B cell (primary cell): Measurements from ENCODE around the gene NUAK1. TPM values are rescaled to one million over a fixed set of nuclear protein-coding genes. Genes with fewer than 3 reads are reported as not detected.

Source experiments
- ATAC-seq: fragments of 200-7000 bp; cut with Tn5 transposase; one replicate; pipeline ENCODE4 v1.10.0; 2021; ENCODE audit warnings: low read depth, mild to moderate bottlenecking, moderate number of reproducible peaks, moderate library complexity
- CTCF ChIA-PET: fragments of 350-600 bp; sonication (Branson Sonifier 250); formaldehyde crosslinking; loops from one replicate; lab custom pipeline; 2021; ENCODE audit warnings: antibody characterized with exemption, inconsistent platforms; lab: Charles Lee
- POLR2A ChIA-PET: fragments of 350-600 bp; sonication (Branson Sonifier 250); formaldehyde crosslinking; loops from one replicate; lab custom pipeline; 2021; ENCODE audit warnings: antibody characterized with exemption; lab: Charles Lee
- DNase-seq: peaks from one replicate; pipeline ENCODE4 v3.0.0; 2013
- H2AFZ ChIP-seq: 2 replicates; pipeline ENCODE4 v1.6.1; 2012; ENCODE audit warnings: mild to moderate bottlenecking, low read depth, low read length; ENCODE audit not compliant: insufficient read depth, poor library complexity, severe bottlenecking
- H3K27ac ChIP-seq, 2 donors: 1 replicate in 1 of 2; 2 replicates in 1 of 2; pipeline ENCODE4 v1.5.1; 2012 to 2013; ENCODE audit warnings: low read length in 2 of 2, mild to moderate bottlenecking in 2 of 2, moderate library complexity in 1 of 2
- H3K27me3 ChIP-seq, 4 experiments: fragments of 200-600 bp in 1 of 4; sonication (generic) in 1 of 4; replicated peaks in 1 of 4; 1 replicate in 2 of 4; 2 replicates in 2 of 4; pipeline versions ENCODE4 v1.6.1 to v1.7.0; 2013 to 2016; ENCODE audit warnings: low read length in 3 of 4, mild to moderate bottlenecking in 2 of 4, mixed read lengths in 1 of 4, moderate library complexity in 1 of 4; ENCODE audit not compliant: insufficient read depth in 4 of 4, control insufficient read depth in 3 of 4; ENCODE audit errors: control extremely low read depth in 1 of 4
- H3K36me3 ChIP-seq, 2 experiments: replicated peaks in 1 of 2; 1 replicate in 1 of 2; 2 replicates in 1 of 2; pipeline versions ENCODE4 v1.6.1 to v1.7.1; 2013; ENCODE audit warnings: low read length in 1 of 2; ENCODE audit not compliant: insufficient read depth in 2 of 2, control insufficient read depth in 1 of 2; ENCODE audit errors: control extremely low read depth in 1 of 2, extremely low read depth in 1 of 2
- H3K4me1 ChIP-seq, 2 donors: fragments of 200-600 bp in 1 of 2; sonication (generic) in 1 of 2; 1 replicate in 1 of 2; 2 replicates in 1 of 2; pipeline versions ENCODE4 v1.5.1 to v1.6.1; 2013 to 2017; ENCODE audit warnings: low read length in 2 of 2; ENCODE audit not compliant: control insufficient read depth in 2 of 2, insufficient read depth in 2 of 2
- H3K4me2 ChIP-seq: replicated peaks from 2 replicates; pipeline ENCODE3; 2012; ENCODE audit warnings: mild to moderate bottlenecking, low read depth, low read length; ENCODE audit not compliant: poor library complexity, severe bottlenecking
- H3K4me3 ChIP-seq, 5 experiments: fragments of 200-600 bp in 1 of 5; sonication (generic) in 1 of 5; 1 replicate in 3 of 5; 2 replicates in 2 of 5; pipeline versions ENCODE4 v1.5.1 to v1.7.0; 2011 to 2016; ENCODE audit warnings: low read length in 4 of 5, mild to moderate bottlenecking in 4 of 5, low read depth in 2 of 5, control low read depth in 1 of 5, moderate library complexity in 1 of 5; ENCODE audit not compliant: insufficient read depth in 1 of 5; ENCODE audit errors: control extremely low read depth in 1 of 5, extremely low read depth in 1 of 5
- H3K79me2 ChIP-seq: fragments of 200-600 bp; sonication (generic); one replicate; pipeline ENCODE4 v1.6.0; 2016; ENCODE audit warnings: low read length; ENCODE audit not compliant: control insufficient read depth, insufficient read depth
- H3K9ac ChIP-seq: fragments of 200-600 bp; sonication (generic); 2 replicates; pipeline ENCODE4 v1.6.1; 2017; ENCODE audit warnings: mild to moderate bottlenecking, low read length, moderate library complexity
- H3K9me3 ChIP-seq, 3 donors: one replicate each; pipeline versions ENCODE4 v1.6.1 to v1.7.1; 2013; ENCODE audit warnings: low read length in 2 of 3; ENCODE audit not compliant: control insufficient read depth in 2 of 3, insufficient read depth in 1 of 3; ENCODE audit errors: control extremely low read depth in 1 of 3
- H4K20me1 ChIP-seq: 2 replicates; pipeline ENCODE4 v1.6.0; 2012; ENCODE audit warnings: mild to moderate bottlenecking, low read length; ENCODE audit not compliant: insufficient read depth, control insufficient read depth, poor library complexity, severe bottlenecking
- H3K27ac Mint-ChIP-seq: one replicate; pipeline ENCODE4 v1.8.0; 2021; ENCODE audit warnings: mixed read lengths
- H3K27me3 Mint-ChIP-seq: one replicate; pipeline ENCODE4 v1.8.0; 2021; ENCODE audit warnings: mixed read lengths
- H3K4me1 Mint-ChIP-seq: one replicate; pipeline ENCODE4 v1.8.0; 2021; ENCODE audit warnings: mixed read lengths
- H3K4me3 Mint-ChIP-seq: one replicate; pipeline ENCODE4 v1.8.0; 2021; ENCODE audit warnings: mixed read lengths
- H3K9me3 Mint-ChIP-seq: one replicate; pipeline ENCODE4 v1.8.0; 2022; ENCODE audit warnings: mixed read lengths; ENCODE audit not compliant: insufficient read depth
- EZH2 ChIP-seq: IDR thresholded peaks from 2 replicates; pipeline ENCODE4 v1.6.1; 2012; ENCODE audit warnings: borderline replicate concordance, low read depth, mild to moderate bottlenecking, moderate library complexity, low read length; ENCODE audit not compliant: insufficient read depth, poor library complexity, severe bottlenecking
- WGBS: methylation state at CpG from one replicate; pipeline ENCODE4 v1.1.5; 2013; ENCODE audit warnings: missing lambda C conversion rate; ENCODE audit not compliant: insufficient coverage; 5-methylcytosine and 5-hydroxymethylcytosine counted together
- intact Hi-C: fragments of 100-400 bp; cut with micrococcal nuclease; formaldehyde crosslinking; loops from one replicate; pipeline ENCODE4 v1.10.0; 2022
- polyA plus RNA-seq: library from polyadenylated mRNA; depleted of rRNA; stranded (reverse); fragments of >200 nt; gene quantifications from 2 replicates; pipeline ENCODE4 v1.2.3, GENCODE V29; 2012
- total RNA-seq, 2 donors: library from RNA; stranded (reverse); fragments of 120-200 nt in 1 of 2; gene quantifications; 1 replicate in 1 of 2; 2 replicates in 1 of 2; pipeline versions ENCODE4 v1.2.3 to v1.2.4, GENCODE V29; 2013 to 2022
- TF ChIP-seq, protein P1 (sequence below): fragments of 200-600 bp; IDR thresholded peaks from one replicate; pipeline ENCODE4 v1.8.0; 2022; ENCODE audit warnings: antibody characterized with exemption, mild to moderate bottlenecking

The NUAK1 gene
- total and polyA plus RNA-seq, 2 donors (not counting 1 experiment from before 2014, with no cell fraction given): not detected

GRCh38 chr12:106021516-106021915 lies 117.2 kb downstream of the NUAK1 start:
- no peaks in the 10 kb centered on the region for H3K27me3 ChIP-seq
- H3K9ac ChIP-seq: no peak overlapping the region
- H3K36me3 ChIP-seq: no peaks in the 10 kb centered on the region
- H2AFZ ChIP-seq: no peak overlapping the region
- no peak overlapping the region for H3K4me2 ChIP-seq
- H3K27ac Mint-ChIP-seq: no peak overlapping the region
- peaks cover 0 to 5% (median 4%) of the 10 kb centered on the region in 3 donors for H3K9me3 ChIP-seq
- no peaks in the 10 kb centered on the region for H3K79me2 ChIP-seq
- POLR2A ChIA-PET: no interaction called here
- no peak overlapping the region for H3K27ac ChIP-seq
- H3K9me3 Mint-ChIP-seq: no peaks in the 10 kb centered on the region
- intact Hi-C loops: no loop called here
- no peak for ATAC-seq
- no peak overlapping the region for H3K4me3 ChIP-seq
- H3K4me1 Mint-ChIP-seq: no peaks in the 10 kb centered on the region
- no peak for TF ChIP-seq EZH2
- TF ChIP-seq, protein P1, sequence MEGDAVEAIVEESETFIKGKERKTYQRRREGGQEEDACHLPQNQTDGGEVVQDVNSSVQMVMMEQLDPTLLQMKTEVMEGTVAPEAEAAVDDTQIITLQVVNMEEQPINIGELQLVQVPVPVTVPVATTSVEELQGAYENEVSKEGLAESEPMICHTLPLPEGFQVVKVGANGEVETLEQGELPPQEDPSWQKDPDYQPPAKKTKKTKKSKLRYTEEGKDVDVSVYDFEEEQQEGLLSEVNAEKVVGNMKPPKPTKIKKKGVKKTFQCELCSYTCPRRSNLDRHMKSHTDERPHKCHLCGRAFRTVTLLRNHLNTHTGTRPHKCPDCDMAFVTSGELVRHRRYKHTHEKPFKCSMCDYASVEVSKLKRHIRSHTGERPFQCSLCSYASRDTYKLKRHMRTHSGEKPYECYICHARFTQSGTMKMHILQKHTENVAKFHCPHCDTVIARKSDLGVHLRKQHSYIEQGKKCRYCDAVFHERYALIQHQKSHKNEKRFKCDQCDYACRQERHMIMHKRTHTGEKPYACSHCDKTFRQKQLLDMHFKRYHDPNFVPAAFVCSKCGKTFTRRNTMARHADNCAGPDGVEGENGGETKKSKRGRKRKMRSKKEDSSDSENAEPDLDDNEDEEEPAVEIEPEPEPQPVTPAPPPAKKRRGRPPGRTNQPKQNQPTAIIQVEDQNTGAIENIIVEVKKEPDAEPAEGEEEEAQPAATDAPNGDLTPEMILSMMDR: no peak
- H4K20me1 ChIP-seq: no peaks in the 10 kb centered on the region
- H3K4me3 Mint-ChIP-seq: no peak overlapping the region
- H3K27me3 Mint-ChIP-seq: peaks cover 12% of the 10 kb centered on the region
- CTCF ChIA-PET: no interaction called here
- no peaks in the 10 kb centered on the region for H3K4me1 ChIP-seq
- no peak for DNase-seq
- WGBS: 50% methylated on average over 1 of the region's 5 CpGs

- peaks cover 0 to 5% (median 4%) of the 10 kb centered on the region in 3 donors for H3K9me3 ChIP-seq
- ATAC-seq (no peak), DNase-seq (no peak)
- no peaks in the 10 kb centered on the region for H3K27me3 ChIP-seq
- no peak overlapping the region for H3K4me3 ChIP-seq
- intact Hi-C loops: no loop called here
- no peak overlapping the region for H3K4me3 Mint-ChIP-seq
- H3K4me1 ChIP-seq: no peaks in the 10 kb centered on the region
- 93% methylated on average over 3 of the region's 3 CpGs for WGBS
- ChIA-PET CTCF (no interaction called here), POLR2A (no interaction called here)
- no peaks in the 10 kb centered on the region for H3K36me3 ChIP-seq
- no peak overlapping the region for H3K27ac ChIP-seq
- no peak overlapping the region for H3K4me2 ChIP-seq
- H3K9ac ChIP-seq: no peak overlapping the region
- H3K27ac Mint-ChIP-seq: no peak overlapping the region
- no peaks in the 10 kb centered on the region for H3K79me2 ChIP-seq
- H3K4me1 Mint-ChIP-seq: no peaks in the 10 kb centered on the region
- TF ChIP-seq, protein P1: no peak
- TF ChIP-seq EZH2: no peak
- H3K27me3 Mint-ChIP-seq: peaks cover 8% of the 10 kb centered on the region
- H2AFZ ChIP-seq: no peak overlapping the region
- no peaks in the 10 kb centered on the region for H3K9me3 Mint-ChIP-seq
- no peaks in the 10 kb centered on the region for H4K20me1 ChIP-seq
Observed at GRCh38 chr12:106020736-106021135, 118.0 kb downstream of the NUAK1 start.
